Duodenal mucosa (tissue), 2 donors: ENCODE data around the gene KIF25.
"Not testable (repeated sequence)": the region's sequence is repeated elsewhere in the genome, so short reads cannot be mapped to it uniquely, and the experiment has no call there.

Experiments
- H3K27ac ChIP-seq: one replicate; pipeline ENCODE4 v1.7.0; 2013; ENCODE audit warnings: low read depth, low read length
- H3K27me3 ChIP-seq, 2 donors: one replicate each; pipeline ENCODE4 v1.7.0; 2013; ENCODE audit warnings: low read length in 2 of 2, control low read depth in 1 of 2; ENCODE audit not compliant: insufficient read depth in 2 of 2, control insufficient read depth in 1 of 2
- H3K36me3 ChIP-seq, 2 donors: one replicate each; pipeline ENCODE4 v1.7.0; 2013; ENCODE audit warnings: low read length in 2 of 2, control low read depth in 1 of 2; ENCODE audit not compliant: insufficient read depth in 2 of 2, control insufficient read depth in 1 of 2
- H3K4me1 ChIP-seq, 2 donors: one replicate each; pipeline ENCODE4 v1.7.0; 2013; ENCODE audit warnings: low read length in 2 of 2, control low read depth in 1 of 2; ENCODE audit not compliant: insufficient read depth in 2 of 2, control insufficient read depth in 1 of 2
- H3K4me3 ChIP-seq, 2 donors: one replicate each; pipeline ENCODE4 v1.7.0; 2013; ENCODE audit warnings: low read length in 2 of 2, low read depth in 1 of 2
- H3K9ac ChIP-seq, 2 donors: one replicate each; pipeline ENCODE4 v1.7.0; 2013; ENCODE audit warnings: low read length in 2 of 2, low read depth in 1 of 2
- H3K9me3 ChIP-seq, 2 donors: one replicate each; pipeline ENCODE4 v1.7.0; 2013; ENCODE audit warnings: low read length in 2 of 2, control low read depth in 1 of 2; ENCODE audit not compliant: control insufficient read depth in 1 of 2

KIF25 gene

DNA sequence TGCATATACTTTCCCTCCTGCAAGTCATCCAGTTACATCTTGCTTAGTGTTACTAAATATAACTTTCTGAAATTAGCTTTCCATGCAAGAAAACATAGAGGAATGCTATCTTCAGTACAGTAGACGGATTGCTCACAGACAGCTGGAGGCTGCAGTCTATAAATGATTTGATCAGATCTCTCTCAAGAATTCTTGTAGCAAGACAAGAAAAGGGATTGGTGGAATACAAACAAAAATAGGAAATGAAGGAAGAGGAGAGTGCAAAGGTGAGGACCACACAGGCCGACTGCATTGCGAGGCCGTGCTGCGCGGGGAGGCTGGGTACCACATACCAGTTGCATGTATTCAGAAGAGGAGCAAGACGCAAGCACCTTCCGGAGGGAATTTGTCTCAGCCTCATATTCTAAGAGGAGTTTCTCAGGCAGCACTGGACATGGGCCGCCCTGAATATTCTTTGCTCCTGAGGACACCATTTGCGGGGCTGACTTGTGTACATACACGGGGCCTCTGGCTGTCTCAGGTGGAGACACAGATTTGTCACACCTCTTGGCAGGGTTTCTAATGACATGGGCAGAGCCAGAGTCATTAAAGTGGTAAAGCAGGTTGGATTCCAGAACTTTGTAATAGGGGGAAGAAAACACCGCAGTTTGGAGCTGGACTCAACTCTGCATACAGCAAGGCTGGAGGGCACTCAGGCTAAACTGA, 22.7 kb upstream of the KIF25 start:
- Histone ChIP-seq H3K9ac (no peak overlapping the region), H3K4me3 (no peak overlapping the region), H3K36me3 (peaks cover 0 to 14% of the 10 kb centered on the region in 2 donors), H3K9me3 (no peaks in the 10 kb centered on the region), H3K27me3 (no peaks in the 10 kb centered on the region), H3K27ac (no peak overlapping the region), H3K4me1 (peaks cover 4 to 7% of the 10 kb centered on the region in 2 donors)

DNA sequence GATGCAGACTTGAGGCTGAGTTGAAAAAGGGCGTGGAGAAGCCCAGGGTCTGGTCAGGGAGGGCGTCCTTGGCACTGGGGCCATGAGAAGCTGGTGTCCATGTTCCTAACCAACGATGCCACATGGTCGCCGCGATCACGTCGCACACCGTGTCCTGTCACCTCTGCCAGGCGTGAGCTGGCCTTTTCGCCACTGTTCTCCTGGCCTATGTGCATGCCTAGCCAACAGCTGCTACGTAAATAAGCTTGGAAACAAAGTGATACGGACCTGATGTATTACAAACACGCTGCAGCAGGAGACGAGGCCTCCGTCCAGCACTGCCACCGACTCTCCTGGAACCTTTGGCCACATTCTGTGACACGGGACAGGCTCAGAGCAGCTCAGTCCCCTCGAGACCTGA, 22.0 kb upstream of the KIF25 start:
- Histone ChIP-seq H3K36me3 (peaks cover 0 to 9% of the 10 kb centered on the region in 2 donors), H3K9ac (no peak overlapping the region), H3K4me3 (no peak overlapping the region), H3K9me3 (no peaks in the 10 kb centered on the region), H3K4me1 (peaks cover 4 to 7% of the 10 kb centered on the region in 2 donors), H3K27me3 (no peaks in the 10 kb centered on the region), H3K27ac (no peak overlapping the region)

DNA sequence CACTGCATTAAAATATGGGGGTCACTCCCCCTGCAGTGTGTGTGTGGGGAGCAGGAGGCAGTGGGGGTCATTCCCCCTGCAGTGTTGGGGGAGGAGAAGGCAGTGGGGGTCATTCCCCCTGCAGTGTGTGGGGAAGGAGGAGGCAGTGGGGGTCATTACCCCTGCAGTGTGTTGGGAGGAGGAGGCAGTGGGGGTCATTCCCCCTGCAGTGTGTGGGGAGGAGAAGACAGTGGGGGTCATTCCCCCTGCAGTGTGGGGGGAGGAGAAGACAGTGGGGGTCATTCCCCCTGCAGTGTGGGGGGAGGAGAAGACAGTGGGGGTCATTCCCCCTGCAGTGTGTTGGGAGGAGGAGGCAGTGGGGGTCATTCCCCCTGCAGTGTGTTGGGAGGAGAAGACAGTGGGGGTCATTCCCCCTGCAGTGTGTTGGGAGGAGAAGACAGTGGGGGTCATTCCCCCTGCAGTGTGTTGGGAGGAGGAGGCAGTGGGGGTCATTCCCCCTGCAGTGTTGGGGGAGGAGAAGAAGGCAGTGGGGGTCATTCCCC, 21.3 kb upstream of the KIF25 start:
- H3K9ac ChIP-seq, H3K36me3 ChIP-seq, H3K4me3 ChIP-seq, H3K4me1 ChIP-seq, H3K9me3 ChIP-seq, H3K27me3 ChIP-seq, H3K27ac ChIP-seq: not testable (repeated sequence)

DNA sequence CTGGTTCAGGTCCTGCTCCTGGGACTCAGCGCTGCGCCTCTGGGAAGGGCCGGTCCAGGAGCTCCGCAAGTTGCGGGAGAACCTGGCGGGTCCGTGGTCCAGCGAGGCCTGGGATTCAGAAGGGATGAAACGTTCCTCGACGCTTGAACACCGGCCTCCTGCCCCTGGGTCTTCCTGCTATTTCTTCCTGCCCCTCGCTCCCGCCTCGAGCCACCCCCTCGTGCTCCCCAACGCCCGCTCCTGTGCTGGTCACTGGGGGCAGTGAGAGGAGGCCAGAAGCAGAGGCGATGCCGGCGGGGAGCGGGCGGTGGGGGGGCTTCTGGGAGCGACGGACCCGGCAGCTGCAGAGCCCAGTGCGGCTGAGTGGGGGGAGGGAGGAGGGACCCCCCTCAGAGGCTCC, 20.8 kb upstream of the KIF25 start:
- no peak overlapping the region for H3K9ac ChIP-seq
- no peak overlapping the region for H3K4me3 ChIP-seq
- no peaks in the 10 kb centered on the region for H3K9me3 ChIP-seq
- H3K27ac ChIP-seq, result no peak overlapping the region
- H3K27me3 ChIP-seq, result no peaks in the 10 kb centered on the region
- H3K4me1 ChIP-seq, result peaks cover 4 to 7% of the 10 kb centered on the region in 2 donors
- H3K36me3 ChIP-seq, result no peaks in the 10 kb centered on the region

DNA sequence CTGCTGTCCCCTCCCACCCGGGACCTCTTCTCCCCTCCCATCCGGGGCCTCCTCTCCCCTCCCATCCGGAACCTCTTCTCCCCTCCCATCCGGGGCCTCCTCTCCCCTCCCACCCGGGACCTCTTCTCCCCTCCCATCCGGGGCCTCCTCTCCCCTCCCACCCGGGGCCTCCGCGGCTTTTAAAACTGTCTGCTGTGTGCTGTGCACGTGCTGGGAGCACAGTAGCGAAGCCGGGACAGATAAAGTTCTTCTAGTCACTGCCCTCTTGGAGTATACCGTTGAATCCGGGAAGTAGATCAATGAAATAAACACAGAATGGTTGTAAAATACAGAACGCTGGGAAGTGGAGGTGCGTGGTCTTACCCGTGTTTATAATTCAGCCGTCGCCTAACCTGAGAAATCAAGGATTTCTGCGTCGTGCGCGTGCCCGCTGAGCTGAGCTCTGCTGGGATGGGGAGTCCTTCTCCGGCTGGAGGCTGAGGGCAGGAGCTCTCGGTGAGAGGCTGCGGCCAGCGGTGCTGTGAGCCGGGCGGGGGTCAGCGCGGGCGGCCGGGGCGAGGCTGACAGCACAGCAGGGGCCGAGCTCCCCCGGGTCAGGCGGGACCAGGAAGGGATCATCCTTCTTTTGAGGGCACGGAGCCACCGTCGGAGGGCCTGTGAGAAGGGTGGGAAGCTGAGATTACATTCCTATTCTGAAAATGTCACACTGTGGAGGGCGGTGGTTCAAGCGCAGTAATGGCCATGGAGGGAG, 19.6 kb upstream of the KIF25 start:
- H3K9ac ChIP-seq, result no peak overlapping the region
- H3K4me3 ChIP-seq, result no peak overlapping the region
- no peak overlapping the region for H3K27ac ChIP-seq
- H3K36me3 ChIP-seq, result no peaks in the 10 kb centered on the region
- peaks cover 4 to 7% of the 10 kb centered on the region in 2 donors for H3K4me1 ChIP-seq
- no peaks in the 10 kb centered on the region for H3K27me3 ChIP-seq
- no peaks in the 10 kb centered on the region for H3K9me3 ChIP-seq

DNA sequence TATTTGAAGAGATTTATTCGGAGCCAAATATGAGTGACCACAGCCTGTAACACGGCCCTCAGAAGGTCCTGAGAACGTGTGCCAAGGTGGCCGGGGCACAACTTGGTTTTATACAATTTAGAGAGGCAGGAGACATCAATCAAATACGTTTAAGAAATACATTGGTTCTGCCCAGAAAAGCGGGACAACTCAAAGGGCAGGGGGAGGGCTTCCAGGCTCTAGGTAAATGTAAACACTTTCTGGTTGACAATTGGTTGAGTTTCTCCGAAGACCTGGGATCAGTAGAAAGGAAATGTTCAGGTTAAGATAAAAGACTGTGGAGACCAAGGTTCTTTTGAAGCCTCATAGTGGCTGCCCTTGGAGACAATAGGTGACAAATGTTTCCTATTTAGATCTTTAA, 18.9 kb upstream of the KIF25 start:
- Histone ChIP-seq H3K36me3 (no peaks in the 10 kb centered on the region), H3K27me3 (no peaks in the 10 kb centered on the region), H3K9ac (no peak overlapping the region), H3K4me3 (no peak overlapping the region), H3K27ac (no peak overlapping the region), H3K4me1 (peaks cover 4 to 7% of the 10 kb centered on the region in 2 donors), H3K9me3 (no peaks in the 10 kb centered on the region)

DNA sequence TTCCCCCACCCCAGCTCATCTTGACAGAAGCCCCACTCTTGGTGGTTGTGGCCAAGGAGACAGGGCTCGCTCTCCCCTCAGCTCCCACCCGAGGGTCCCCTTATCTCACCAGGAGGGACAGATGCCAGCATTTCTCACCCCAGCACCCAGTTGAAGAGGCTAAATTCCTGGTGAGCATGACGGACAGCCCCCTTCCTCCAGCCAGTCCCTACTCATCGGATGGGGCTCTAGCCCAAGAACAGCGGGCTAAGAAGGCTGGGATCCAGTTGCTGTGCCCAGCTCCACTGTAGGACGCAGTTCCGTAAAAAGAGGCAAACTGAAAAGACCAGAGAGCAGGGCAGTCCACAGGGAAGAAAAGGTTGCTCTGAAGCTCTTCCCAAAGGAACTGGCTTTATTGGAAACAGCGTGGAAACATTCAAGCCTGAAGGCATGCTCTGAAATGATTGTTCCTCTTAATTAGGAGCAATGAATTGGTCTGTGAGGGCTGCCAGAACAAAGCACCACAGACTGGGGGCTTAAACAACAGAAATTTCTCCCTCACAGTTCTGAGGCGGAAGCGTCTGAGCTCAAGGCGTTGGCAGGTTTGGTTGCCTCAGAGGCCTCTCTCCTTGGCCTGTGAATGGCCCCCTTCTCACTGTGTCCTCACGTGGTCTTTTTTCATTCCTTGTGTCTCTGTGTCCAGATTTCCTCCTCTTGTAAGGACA, 17.9 kb upstream of the KIF25 start:
- Histone ChIP-seq H3K4me3 (no peak overlapping the region), H3K4me1 (peaks cover 4 to 6% of the 10 kb centered on the region in 2 donors), H3K27me3 (no peaks in the 10 kb centered on the region), H3K9me3 (no peaks in the 10 kb centered on the region), H3K36me3 (no peaks in the 10 kb centered on the region), H3K27ac (no peak overlapping the region), H3K9ac (no peak overlapping the region)

DNA sequence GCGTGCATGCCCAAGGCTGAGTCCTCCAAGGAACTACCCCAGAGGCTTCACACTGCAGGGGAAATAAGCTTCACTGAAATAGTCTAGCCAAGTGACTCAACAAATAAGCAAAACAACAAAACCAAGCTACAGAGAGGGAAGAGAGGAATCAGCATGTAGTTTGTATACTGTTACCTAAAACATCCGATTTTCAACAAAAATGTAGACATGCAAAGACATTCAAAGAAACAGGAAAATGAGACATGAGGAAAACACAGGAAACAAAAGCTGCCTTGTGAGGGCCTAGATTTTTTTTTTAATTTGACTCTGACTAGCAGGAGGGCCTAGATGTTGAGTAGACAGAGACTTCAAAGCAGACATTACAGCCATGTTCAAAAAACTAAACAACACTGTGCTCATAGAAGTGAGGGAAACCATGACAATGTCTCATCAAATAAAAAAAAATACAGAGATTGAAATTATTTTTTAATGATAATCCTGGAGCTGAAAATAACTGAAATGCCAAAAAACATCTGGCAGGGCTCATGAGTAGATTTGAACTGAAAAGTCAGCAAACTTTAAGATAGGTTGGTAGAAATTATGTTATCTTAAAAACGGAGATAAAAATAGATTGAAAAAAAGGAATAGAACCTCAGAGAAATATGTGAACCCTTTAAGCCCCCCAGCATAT, 16.4 kb upstream of the KIF25 start:
- H3K9ac ChIP-seq, result no peak overlapping the region
- no peak overlapping the region for H3K27ac ChIP-seq
- no peak overlapping the region for H3K4me3 ChIP-seq

DNA sequence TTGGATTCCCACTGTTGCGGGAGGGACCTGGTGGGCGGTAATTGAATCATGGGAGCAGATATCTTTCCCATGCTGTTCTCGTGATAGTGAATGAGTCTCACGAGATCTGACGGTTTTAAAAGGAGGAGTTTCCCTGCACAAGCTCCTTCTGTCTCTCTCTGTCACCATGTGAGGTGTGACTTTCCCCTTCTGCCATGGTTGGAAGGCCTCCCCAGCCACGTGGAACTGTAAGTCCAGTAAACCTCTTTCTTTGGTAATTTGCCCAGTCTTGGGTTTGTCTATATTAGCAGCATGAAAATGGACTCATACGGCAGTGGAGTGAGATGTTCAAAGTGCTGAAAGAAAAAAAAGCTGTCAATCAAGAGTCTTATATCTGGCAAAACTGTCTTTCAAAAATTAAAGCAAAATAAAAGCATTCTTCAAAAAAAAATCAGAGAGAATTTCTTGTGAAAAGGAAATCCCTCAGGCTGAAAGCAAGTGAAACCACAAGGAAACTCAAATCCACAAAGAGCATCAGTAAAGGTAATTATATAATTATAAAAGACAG, 15.5 kb upstream of the KIF25 start:
- no peaks in the 10 kb centered on the region for H3K36me3 ChIP-seq
- no peaks in the 10 kb centered on the region for H3K9me3 ChIP-seq
- H3K4me1 ChIP-seq, result no peaks in the 10 kb centered on the region
- H3K27ac ChIP-seq, result no peak overlapping the region
- H3K4me3 ChIP-seq, result no peak overlapping the region
- H3K9ac ChIP-seq, result no peak overlapping the region
- no peaks in the 10 kb centered on the region for H3K27me3 ChIP-seq

More for the DNA sequence above, 16.4 kb upstream of the KIF25 start:
- no peaks in the 10 kb centered on the region for H3K27me3 ChIP-seq
- H3K4me1 ChIP-seq, result no peaks in the 10 kb centered on the region
- H3K9me3 ChIP-seq, result no peaks in the 10 kb centered on the region
- H3K36me3 ChIP-seq, result no peaks in the 10 kb centered on the region
